ENCODE results near the gene GNAZ. TPM values are rescaled to one million over a fixed set of nuclear protein-coding genes. Genes with fewer than 3 reads are reported as not detected.

Gene GNAZ
- total RNA-seq, 1 experiment from 2014 or later = 5.0 TPM

DNA sequence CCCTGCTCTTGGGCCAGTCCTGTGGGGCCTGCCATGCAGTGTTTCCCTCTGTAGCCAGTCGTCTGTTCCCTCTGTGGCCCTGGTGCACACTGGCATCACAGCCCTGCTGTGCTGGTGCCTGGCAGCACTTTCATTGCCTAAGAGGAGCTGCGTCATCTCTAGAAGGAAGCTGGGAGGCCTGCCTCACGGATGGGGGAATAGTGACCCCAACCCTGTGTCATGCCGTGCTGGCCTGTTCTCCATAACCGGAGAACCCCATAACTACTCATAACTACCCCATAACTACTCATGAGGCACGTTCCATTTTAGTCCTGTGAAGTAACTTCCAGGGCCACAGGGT, 88.9 kb downstream of the GNAZ start:
- Histone ChIP-seq H3K14ac (ENCODE audit: insufficient read depth, low read length) (no peak overlapping the region), H3K27me3 (ENCODE audit: insufficient read depth, low read length) (no peaks in the 10 kb centered on the region), H3K23me2 (ENCODE audit: insufficient read length, low read depth, low read length, poor library complexity, severe bottlenecking) (no peaks in the 10 kb centered on the region), H3T11ph (ENCODE audit: low read length) (no peak overlapping the region), H3K4me1 (ENCODE audit: insufficient read depth, low read length) (no peaks in the 10 kb centered on the region), H2BK5ac (ENCODE audit: insufficient read length, low read length) (no peak overlapping the region), H3K9ac (ENCODE audit: extremely low read depth, insufficient read length, low read length) (no peak overlapping the region), H3K79me2 (ENCODE audit: insufficient read depth, low read length) (no peaks in the 10 kb centered on the region), H3K4me2 (ENCODE audit: insufficient read depth, insufficient read length, low read length) (no peak overlapping the region), H3K27ac (ENCODE audit: insufficient read length, low read depth, low read length) (no peak overlapping the region), H4K5ac (ENCODE audit: insufficient read length, low read depth, low read length) (no peak overlapping the region), H2BK12ac (ENCODE audit: insufficient read length, low read depth, low read length) (no peak overlapping the region), H4K8ac (replicated peaks; ENCODE audit: insufficient read length, low read depth, low read length) (no peak overlapping the region), H2BK120ac (ENCODE audit: low read depth, low read length, poor library complexity, severe bottlenecking) (no peak overlapping the region), H2AFZ (ENCODE audit: low read length) (no peak overlapping the region), H3K9me3 (ENCODE audit: control insufficient read depth, low read depth, low read length) (no peaks in the 10 kb centered on the region), H3K79me1 (ENCODE audit: insufficient read depth, low read depth, low read length, poor library complexity, severe bottlenecking) (no peaks in the 10 kb centered on the region), H2AK5ac (ENCODE audit: insufficient read length, low read length) (no peak overlapping the region), H4K20me1 (ENCODE audit: control insufficient read depth, insufficient read depth, insufficient read length) (no peaks in the 10 kb centered on the region), H4K91ac (ENCODE audit: insufficient read length, low read depth, low read length) (no peak overlapping the region), H3K23ac (ENCODE audit: insufficient read length, low read depth, low read length) (no peak overlapping the region), H3K56ac (ENCODE audit: insufficient read length, low read depth, low read length) (no peak overlapping the region), H2BK15ac (ENCODE audit: low read depth, low read length) (no peak overlapping the region), H3K4ac (ENCODE audit: low read depth, low read length) (no peak overlapping the region), H3K18ac (ENCODE audit: insufficient read length, low read depth, low read length) (no peak overlapping the region), H2BK20ac (ENCODE audit: low read depth, low read length, poor library complexity, severe bottlenecking) (no peak overlapping the region)
- Mint-ChIP-seq H3K4me1 (peaks cover 15 to 33% of the 10 kb centered on the region in 2 experiments), H3K9me3 (no peaks in the 10 kb centered on the region), H3K27ac (no peak overlapping the region), H3K36me3 (ENCODE audit: insufficient read depth in 1 of 3, low read depth in 3 of 3) (no peaks in the 10 kb centered on the region; a peak in 1 of 7 replicates), H3K27me3 (ENCODE audit: low read depth) (peaks cover 9% of the 10 kb centered on the region), H3K4me3 (no peak overlapping the region)
- WGBS (ENCODE audit: extremely low coverage, insufficient read length, low lambda C conversion rate) = no CpG with 5 or more reads among the region's 6 CpGs
- DNase-seq = no peak
- TF ChIP-seq, protein P1, sequence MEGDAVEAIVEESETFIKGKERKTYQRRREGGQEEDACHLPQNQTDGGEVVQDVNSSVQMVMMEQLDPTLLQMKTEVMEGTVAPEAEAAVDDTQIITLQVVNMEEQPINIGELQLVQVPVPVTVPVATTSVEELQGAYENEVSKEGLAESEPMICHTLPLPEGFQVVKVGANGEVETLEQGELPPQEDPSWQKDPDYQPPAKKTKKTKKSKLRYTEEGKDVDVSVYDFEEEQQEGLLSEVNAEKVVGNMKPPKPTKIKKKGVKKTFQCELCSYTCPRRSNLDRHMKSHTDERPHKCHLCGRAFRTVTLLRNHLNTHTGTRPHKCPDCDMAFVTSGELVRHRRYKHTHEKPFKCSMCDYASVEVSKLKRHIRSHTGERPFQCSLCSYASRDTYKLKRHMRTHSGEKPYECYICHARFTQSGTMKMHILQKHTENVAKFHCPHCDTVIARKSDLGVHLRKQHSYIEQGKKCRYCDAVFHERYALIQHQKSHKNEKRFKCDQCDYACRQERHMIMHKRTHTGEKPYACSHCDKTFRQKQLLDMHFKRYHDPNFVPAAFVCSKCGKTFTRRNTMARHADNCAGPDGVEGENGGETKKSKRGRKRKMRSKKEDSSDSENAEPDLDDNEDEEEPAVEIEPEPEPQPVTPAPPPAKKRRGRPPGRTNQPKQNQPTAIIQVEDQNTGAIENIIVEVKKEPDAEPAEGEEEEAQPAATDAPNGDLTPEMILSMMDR (conservative IDR thresholded peaks at IDR 0.05) = no peak
